Neuronal stem cell (in vitro differentiated cells): Measurements from ENCODE around the gene CACNA1A.
"Not testable (repeated sequence)": the region's sequence is repeated elsewhere in the genome, so short reads cannot be mapped to it uniquely, and the experiment has no call there.

ENCODE experiments used
- DNase-seq: peaks from one replicate; pipeline ENCODE4 v3.0.0-alpha.2; 2013; ENCODE audit warnings: low spot score
- H2AFZ ChIP-seq: one replicate; pipeline ENCODE4 v1.6.1; 2013; ENCODE audit warnings: mild to moderate bottlenecking, low read length, inconsistent platforms
- H2AK5ac ChIP-seq: 2 replicates; pipeline ENCODE4 v1.6.1; 2013; ENCODE audit warnings: low read depth, mild to moderate bottlenecking, inconsistent platforms, low read length, moderate library complexity, mixed read lengths
- H2BK120ac ChIP-seq: 2 replicates; pipeline ENCODE4 v1.6.1; 2013; ENCODE audit warnings: low read depth, mild to moderate bottlenecking, inconsistent platforms, low read length, moderate library complexity, mixed read lengths
- H2BK12ac ChIP-seq: one replicate; pipeline ENCODE4 v1.6.1; 2013; ENCODE audit warnings: low read length, inconsistent platforms
- H2BK15ac ChIP-seq: 2 replicates; pipeline ENCODE4 v1.6.1; 2013; ENCODE audit warnings: mild to moderate bottlenecking, low read length, inconsistent platforms, mixed read lengths
- H2BK5ac ChIP-seq: one replicate; pipeline ENCODE4 v1.6.1; 2013; ENCODE audit warnings: inconsistent platforms, mild to moderate bottlenecking, low read length, moderate library complexity
- H3K14ac ChIP-seq: one replicate; pipeline ENCODE4 v1.6.1; 2013; ENCODE audit warnings: low read length, inconsistent platforms
- H3K18ac ChIP-seq: 2 replicates; pipeline ENCODE4 v1.6.1; 2013; ENCODE audit warnings: low read length, inconsistent platforms
- H3K23ac ChIP-seq: 2 replicates; pipeline ENCODE4 v1.6.1; 2013; ENCODE audit warnings: low read depth, mild to moderate bottlenecking, mixed read lengths, low read length, inconsistent platforms; ENCODE audit not compliant: poor library complexity
- H3K27ac ChIP-seq: replicated peaks from 3 replicates; pipeline ENCODE4 v1.5.1; 2013; ENCODE audit warnings: low read length, inconsistent platforms
- H3K27me3 ChIP-seq, 3 experiments: 2 replicates each; pipeline ENCODE4 v1.6.1; 2013; ENCODE audit warnings: low read length in 3 of 3, mild to moderate bottlenecking in 2 of 3, inconsistent platforms in 1 of 3, low read depth in 1 of 3, mixed read lengths in 1 of 3, moderate library complexity in 1 of 3; ENCODE audit not compliant: control insufficient read depth in 3 of 3, insufficient read depth in 3 of 3
- H3K36me3 ChIP-seq, 2 donors: replicated peaks in 1 of 2; 2 replicates each; pipeline ENCODE4 v1.6.1; 2013; ENCODE audit warnings: low read length in 2 of 2; ENCODE audit not compliant: control insufficient read depth in 2 of 2, insufficient read depth in 2 of 2
- H3K4ac ChIP-seq: 2 replicates; pipeline ENCODE4 v1.6.1; 2013; ENCODE audit warnings: inconsistent platforms, mild to moderate bottlenecking, low read length, moderate library complexity
- H3K4me1 ChIP-seq, 2 donors: 1 replicate in 1 of 2; 2 replicates in 1 of 2; pipeline ENCODE4 v1.6.1; 2013; ENCODE audit warnings: low read length in 2 of 2, low read depth in 1 of 2; ENCODE audit not compliant: control insufficient read depth in 2 of 2, insufficient read depth in 1 of 2
- H3K4me2 ChIP-seq: one replicate; pipeline ENCODE4 v1.6.1; 2013; ENCODE audit warnings: mild to moderate bottlenecking, low read length, inconsistent platforms; ENCODE audit not compliant: insufficient read depth, poor library complexity, severe bottlenecking
- H3K4me3 ChIP-seq, 2 donors: 2 replicates each; pipeline ENCODE4 v1.5.1; 2013; ENCODE audit warnings: low read length in 2 of 2, mild to moderate bottlenecking in 2 of 2, inconsistent platforms in 1 of 2, moderate library complexity in 1 of 2
- H3K79me1 ChIP-seq: one replicate; pipeline ENCODE4 v1.6.1; 2013; ENCODE audit warnings: low read depth, mild to moderate bottlenecking, inconsistent platforms, low read length, moderate library complexity
- H3K9ac ChIP-seq: one replicate; pipeline ENCODE4 v1.6.1; 2013; ENCODE audit warnings: mild to moderate bottlenecking, low read depth, low read length, inconsistent platforms; ENCODE audit not compliant: poor library complexity
- H3K9me3 ChIP-seq, 2 donors: replicated peaks in 1 of 2; 2 replicates each; pipeline versions ENCODE3 to v1.6.1; 2013; ENCODE audit warnings: low read length in 2 of 2, mild to moderate bottlenecking in 2 of 2, inconsistent platforms in 1 of 2, low read depth in 1 of 2, mixed read lengths in 1 of 2, moderate library complexity in 1 of 2; ENCODE audit not compliant: control insufficient read depth in 2 of 2, insufficient read depth in 1 of 2
- H4K8ac ChIP-seq: one replicate; pipeline ENCODE4 v1.6.1; 2013; ENCODE audit warnings: low read depth, mild to moderate bottlenecking, inconsistent platforms, low read length, moderate library complexity
- H4K91ac ChIP-seq: one replicate; pipeline ENCODE4 v1.6.1; 2013; ENCODE audit warnings: low read length, low read depth, mild to moderate bottlenecking, inconsistent platforms; ENCODE audit not compliant: poor library complexity
- WGBS, 2 donors: extraction: QIAGEN DNeasy Blood & Tissue Kit; methylation state at CpG; one replicate each; pipeline ENCODE4 v1.1.7; 2013; ENCODE audit warnings: missing lambda C conversion rate in 2 of 2, mixed read lengths in 1 of 2; ENCODE audit not compliant: insufficient read length in 2 of 2, insufficient replicate concordance in 1 of 2; ENCODE audit errors: extremely low coverage in 2 of 2; 5-methylcytosine and 5-hydroxymethylcytosine counted together

Gene CACNA1A

GRCh38 chr19:13207237-13207845 is 298.9 kb downstream of the CACNA1A start:
- Histone ChIP-seq H3K4me1 (peaks cover 0 to 14% of the 10 kb centered on the region in 2 donors), H3K27ac (peak overlapping the region; percentile 58), H3K4me2 (peak overlapping the region; percentile 25), H3K9ac (no peak overlapping the region), H2AK5ac (peak overlapping the region; percentile 96), H4K8ac (no peak overlapping the region), H3K4ac (peak overlapping the region; percentile 66), H4K91ac (no peak overlapping the region), H3K4me3 (no peak overlapping the region), H3K18ac (peak overlapping the region; percentile 87), H2BK12ac (peak overlapping the region; percentile 41), H3K23ac (no peak overlapping the region), H3K36me3 (peaks cover 0 to 4% of the 10 kb centered on the region in 2 donors), H2BK15ac (peak overlapping the region; percentile 92), H2BK5ac (peak overlapping the region; percentile 53), H3K27me3 (no peaks in the 10 kb centered on the region), H3K9me3 (no peaks in the 10 kb centered on the region), H3K79me1 (peaks cover 1% of the 10 kb centered on the region), H2AFZ (peak overlapping the region; percentile 82), H2BK120ac (peak overlapping the region; percentile 47), H3K14ac (no peak overlapping the region)
- DNase-seq, result no peak
- WGBS, 2 donors, result no CpG with 5 or more reads among the region's 79 CpGs

GRCh38 chr19:13206587-13206986 is 299.7 kb downstream of the CACNA1A start:
- Histone ChIP-seq H3K4me2 (no peak overlapping the region), H3K27me3 (no peaks in the 10 kb centered on the region), H2BK5ac (peak overlapping the region; percentile 53), H3K27ac (no peak overlapping the region), H3K4me1 (peaks cover 0 to 14% of the 10 kb centered on the region in 2 donors), H3K4me3 (no peak overlapping the region), H4K91ac (no peak overlapping the region), H3K9me3 (no peaks in the 10 kb centered on the region), H3K79me1 (peaks cover 1% of the 10 kb centered on the region), H3K23ac (no peak overlapping the region), H2BK15ac (peak overlapping the region; percentile 92), H3K18ac (no peak overlapping the region), H3K4ac (no peak overlapping the region), H2AFZ (no peak overlapping the region), H2BK120ac (no peak overlapping the region), H2AK5ac (no peak overlapping the region), H4K8ac (no peak overlapping the region), H3K9ac (no peak overlapping the region), H2BK12ac (no peak overlapping the region), H3K14ac (no peak overlapping the region), H3K36me3 (peaks cover 0 to 3% of the 10 kb centered on the region in 2 donors)
- no CpG with 5 or more reads among the region's 5 CpGs for WGBS, 2 donors
- DNase-seq, result no peak

GRCh38 chr19:13202112-13202511 is 304.2 kb downstream of the CACNA1A start:
- H3K4me1 ChIP-seq, H3K4me2 ChIP-seq, H2AFZ ChIP-seq, H3K18ac ChIP-seq, H4K8ac ChIP-seq, H3K27ac ChIP-seq, DNase-seq, H3K27me3 ChIP-seq, H2BK120ac ChIP-seq, H2BK15ac ChIP-seq, H4K91ac ChIP-seq, H2AK5ac ChIP-seq, H2BK5ac ChIP-seq, H3K36me3 ChIP-seq, H3K4me3 ChIP-seq, H3K9ac ChIP-seq, H2BK12ac ChIP-seq, H3K4ac ChIP-seq, H3K23ac ChIP-seq, H3K14ac ChIP-seq, H3K9me3 ChIP-seq, H3K79me1 ChIP-seq: not testable (repeated sequence)
- WGBS, 2 donors, result no CpG with 5 or more reads among the region's 7 CpGs

- Histone ChIP-seq H3K4ac (no peak overlapping the region), H2BK5ac (no peak overlapping the region), H3K27me3 (no peaks in the 10 kb centered on the region), H4K8ac (no peak overlapping the region), H3K9ac (peak overlapping the region; percentile 70), H3K79me1 (no peaks in the 10 kb centered on the region), H3K27ac (no peak overlapping the region), H3K4me2 (no peak overlapping the region), H2BK15ac (peak overlapping the region; percentile 40), H2BK12ac (no peak overlapping the region), H3K23ac (peak overlapping the region; percentile 29), H3K9me3 (no peaks in the 10 kb centered on the region), H2AFZ (no peak overlapping the region), H3K4me1 (no peaks in the 10 kb centered on the region), H3K18ac (no peak overlapping the region), H3K36me3 (no peaks in the 10 kb centered on the region), H3K4me3 (no peak overlapping the region), H3K14ac (no peak overlapping the region), H2AK5ac (peak overlapping the region; percentile 24), H2BK120ac (no peak overlapping the region), H4K91ac (no peak overlapping the region)
- no CpG with 5 or more reads among the region's 18 CpGs for WGBS, 2 donors
- no peak for DNase-seq
These were observed 307.6 kb downstream of the CACNA1A start for GRCh38 chr19:13198634-13199033.
